COR-L47 (cell line): ENCODE measurements around the gene STAT1.
"Not testable (repeated sequence)": the region's sequence is repeated elsewhere in the genome, so short reads cannot be mapped to it uniquely, and the experiment has no call there.

ENCODE experiments used
- DNase-seq: peaks from one replicate; lab custom pipeline; 2025; lab: John Stamatoyannopoulos, UW

The STAT1 gene

GRCh38 chr2:190981733-190982132, 32.2 kb downstream of the STAT1 start:
- no peak for DNase-seq

GRCh38 chr2:190981333-190981732, 32.6 kb downstream of the STAT1 start:
- no peak for DNase-seq

DNA sequence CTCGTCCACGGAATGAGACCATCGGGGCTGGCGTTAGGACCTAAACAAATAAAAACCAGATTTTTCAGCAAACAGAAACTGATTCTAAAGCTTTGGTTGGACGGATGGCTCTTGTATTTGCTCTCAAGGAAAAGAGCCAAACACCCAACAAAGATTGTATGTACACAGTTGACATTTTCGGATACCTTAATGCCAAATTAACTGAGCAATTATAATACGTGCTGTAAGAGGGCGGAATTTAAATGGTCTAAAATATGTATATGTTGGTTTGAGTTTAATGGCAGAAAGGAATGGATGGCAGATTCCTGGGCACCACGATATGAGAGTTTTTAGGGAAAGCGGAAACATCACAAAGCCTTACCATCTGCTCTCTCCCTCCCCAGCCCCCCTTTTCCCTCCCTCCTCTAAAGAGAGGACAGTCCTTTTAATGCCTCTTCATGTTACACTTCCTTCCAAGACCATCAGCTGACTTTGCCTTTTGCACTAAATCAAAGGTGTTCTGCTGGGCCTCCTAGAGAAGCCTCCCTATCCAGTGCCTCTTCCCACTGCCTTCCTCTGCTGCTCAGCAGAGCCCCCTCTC, 33.3 kb downstream of the STAT1 start:
- DNase-seq: peak; percentile 86

DNA sequence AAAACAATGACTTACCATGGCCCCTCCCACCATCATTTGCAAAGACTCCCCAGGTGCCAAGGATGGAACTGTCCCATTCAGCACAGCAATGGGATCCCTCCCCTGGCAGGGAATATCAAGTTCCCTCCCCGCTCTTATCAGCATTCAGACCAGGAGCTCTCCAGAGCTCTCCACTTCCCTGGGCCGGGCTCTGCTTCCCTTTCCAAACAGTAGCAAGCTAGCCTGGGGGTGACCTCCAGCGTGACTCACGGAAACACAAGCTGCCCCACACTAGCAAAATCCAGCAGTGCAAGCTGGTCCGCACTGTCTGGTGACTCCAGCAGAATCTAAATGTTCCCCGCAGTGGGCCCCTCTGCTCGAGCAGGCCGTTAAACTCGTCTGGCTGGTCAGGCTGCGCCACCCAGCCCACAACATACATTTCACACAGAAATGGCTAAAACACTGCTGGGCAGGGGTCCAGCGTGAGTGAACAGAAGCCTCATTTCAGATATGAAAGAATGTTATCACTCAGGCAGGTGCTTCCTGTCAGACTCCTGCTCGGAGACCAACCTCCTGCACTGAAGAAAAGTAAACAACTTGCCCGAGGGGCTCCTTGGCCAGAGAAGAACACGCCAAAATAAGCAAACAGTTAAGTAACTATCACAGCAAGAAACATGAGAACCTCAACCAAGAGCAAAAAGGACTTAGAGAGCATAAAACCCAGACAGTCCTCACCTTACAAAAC, 33.9 kb downstream of the STAT1 start:
- DNase-seq: peak; percentile 86

GRCh38 chr2:190978389-190979053, 35.5 kb downstream of the STAT1 start:
- no peak for DNase-seq

DNA sequence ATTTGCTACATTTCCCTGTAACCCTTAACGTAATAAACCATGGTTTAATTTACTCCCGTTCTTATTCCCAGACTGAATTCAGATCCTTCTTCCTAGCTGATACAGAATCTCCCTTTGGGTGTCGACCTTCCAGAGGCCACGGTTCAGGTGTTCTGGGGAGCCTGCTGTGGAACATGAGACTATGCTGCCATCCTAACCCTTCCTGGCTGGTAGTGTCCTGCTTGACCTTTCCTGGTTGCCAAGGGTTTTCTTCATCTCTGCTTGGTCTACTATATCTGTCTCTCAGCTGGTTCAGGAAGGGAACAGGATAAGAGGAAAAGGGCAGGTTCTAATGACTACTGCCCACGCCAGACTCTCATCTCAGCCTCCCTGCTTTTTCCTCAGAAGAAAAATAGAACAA, 36.5 kb downstream of the STAT1 start:
- DNase-seq: no peak

GRCh38 chr2:190976521-190976920, 37.5 kb downstream of the STAT1 start:
- no peak for DNase-seq

- DNase-seq: no peak
Observed at GRCh38 chr2:190974629-190975361, 39.2 kb downstream of the STAT1 start.

DNA sequence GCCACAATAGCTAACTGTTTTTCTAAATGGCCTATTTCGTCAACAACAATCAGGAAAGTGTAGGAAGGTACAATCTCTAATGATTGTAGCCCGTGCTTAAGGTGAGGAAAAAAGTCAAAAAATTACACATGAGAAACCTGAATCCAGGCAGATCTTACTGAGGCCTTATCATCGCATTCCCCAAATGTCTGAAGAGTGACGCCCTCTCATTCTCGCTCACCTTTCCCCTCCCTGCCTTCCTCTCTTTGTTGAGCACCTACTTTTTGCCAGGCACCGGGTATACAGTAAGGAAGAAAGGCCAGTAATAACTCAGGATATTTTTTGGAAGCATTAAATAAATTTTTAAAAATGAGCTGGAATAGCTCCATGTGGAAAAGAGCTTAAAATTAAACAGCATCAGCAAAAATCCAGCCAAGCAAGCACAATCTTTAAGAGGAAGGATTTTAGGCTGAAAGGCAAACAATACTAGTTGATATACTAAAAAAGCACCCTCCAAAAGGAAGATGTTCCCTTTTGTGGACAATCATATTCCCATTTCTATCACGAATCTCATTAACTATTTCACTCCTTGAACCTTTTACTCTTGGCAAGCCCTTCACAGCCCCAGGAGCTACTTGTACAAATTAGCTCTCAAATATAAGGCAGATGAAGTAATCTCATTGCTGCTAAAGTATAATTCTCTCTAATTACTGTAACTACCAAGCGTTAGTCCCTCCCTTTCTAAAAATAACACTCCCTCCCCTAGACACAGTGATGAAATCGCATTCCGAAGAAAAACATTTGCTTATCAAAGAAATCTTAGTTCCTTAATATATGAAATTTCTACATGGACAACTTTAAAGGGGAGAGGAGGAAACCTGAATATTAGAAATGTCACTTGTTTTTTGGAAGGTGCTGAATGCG, 40.0 kb downstream of the STAT1 start:
- no peak for DNase-seq

DNA sequence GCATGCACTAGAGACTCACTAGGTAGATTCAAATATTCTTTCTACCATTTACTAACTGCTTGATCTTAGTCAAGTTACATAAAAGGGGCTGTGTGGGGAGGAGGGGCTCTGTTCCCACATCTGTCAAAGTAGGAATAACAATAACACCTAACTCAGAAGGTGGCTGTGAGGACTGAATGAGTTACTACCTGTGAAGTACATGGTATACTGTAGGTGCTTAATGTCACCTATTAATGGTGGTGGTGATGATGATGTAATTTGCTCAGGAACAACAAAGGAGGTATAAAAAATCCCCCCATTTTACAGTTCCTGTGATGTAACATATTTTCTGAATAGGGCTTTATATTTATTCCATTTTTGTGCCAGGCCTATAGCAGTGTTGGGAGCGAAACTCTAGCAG, 40.7 kb downstream of the STAT1 start:
- no peak for DNase-seq

- DNase-seq: no peak
Observed at GRCh38 chr2:190972846-190973245, 41.1 kb downstream of the STAT1 start.

DNA sequence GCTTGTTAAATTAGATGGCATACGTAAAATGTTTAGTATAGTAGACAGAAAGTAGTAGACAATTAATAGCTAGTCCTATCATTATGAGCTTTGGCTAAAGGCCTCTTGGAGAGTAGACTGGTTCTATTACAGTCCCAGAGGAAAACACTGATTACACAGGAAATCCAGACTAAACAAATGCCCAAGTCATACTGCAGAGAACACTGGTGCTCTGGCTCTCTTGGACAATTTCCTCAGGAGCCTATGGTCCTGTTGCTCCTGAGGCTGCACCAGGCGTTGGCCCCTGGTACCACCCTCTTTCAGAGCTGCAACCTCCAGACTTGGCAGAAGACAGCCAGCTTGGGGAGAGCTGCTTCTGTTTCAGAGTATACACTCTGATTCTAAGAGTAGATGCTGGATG, 41.8 kb downstream of the STAT1 start:
- no peak for DNase-seq

- no peak for DNase-seq
Observed at GRCh38 chr2:190970873-190971506, 43.0 kb downstream of the STAT1 start.

DNA sequence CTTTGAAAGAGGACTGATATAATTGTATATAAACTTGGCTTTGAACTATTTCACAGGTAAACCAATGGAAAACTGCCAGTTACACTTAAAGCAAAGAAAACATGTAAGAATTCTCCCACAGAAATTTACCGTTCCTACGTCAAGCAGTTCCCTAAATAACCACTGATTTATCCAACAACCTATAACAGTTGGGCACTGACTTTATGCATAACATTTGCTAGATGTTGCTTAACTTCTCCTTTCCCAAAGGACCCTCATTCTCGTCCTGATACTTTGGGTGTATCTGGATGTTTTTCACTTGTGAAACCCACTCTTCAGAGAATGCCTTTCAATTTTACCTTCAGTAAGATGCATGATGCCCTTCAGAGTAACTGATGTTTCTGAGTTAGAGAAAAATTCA, 43.8 kb downstream of the STAT1 start:
- DNase-seq: no peak

- DNase-seq: no peak
Observed at GRCh38 chr2:190968522-190968921, 45.4 kb downstream of the STAT1 start.

DNA sequence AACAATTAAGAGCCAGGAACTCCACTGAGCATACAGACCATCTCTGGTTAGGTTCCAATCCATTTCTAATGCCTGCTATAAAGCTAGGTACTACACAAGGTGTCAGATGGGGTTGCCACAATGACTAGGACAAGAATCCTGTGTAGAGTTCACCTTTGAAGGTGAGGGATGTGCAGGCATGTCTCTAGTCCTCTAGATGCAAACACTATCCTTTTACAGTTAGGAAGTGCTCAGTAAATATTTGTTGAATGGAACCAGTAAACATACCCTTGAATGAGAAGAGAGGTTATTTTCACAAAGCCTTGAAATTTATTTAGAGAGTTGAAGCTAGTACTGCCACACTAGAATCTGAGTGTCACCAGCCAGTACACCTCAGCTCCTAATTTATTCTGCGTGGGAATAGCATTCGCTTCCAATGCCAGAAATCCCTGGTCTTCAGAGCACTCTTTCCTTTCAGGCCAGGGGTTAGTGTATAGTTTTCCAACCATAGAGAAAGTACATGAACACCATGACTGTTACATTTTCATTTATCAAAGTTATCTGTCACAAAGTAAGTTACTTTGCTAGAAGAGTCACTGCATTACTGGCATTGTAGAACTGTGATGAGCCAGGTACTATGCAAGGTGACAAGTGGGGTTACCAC, 48.3 kb downstream of the STAT1 start:
- no peak for DNase-seq

GRCh38 chr2:190964170-190964795, 49.7 kb downstream of the STAT1 start:
- DNase-seq: no peak

DNA sequence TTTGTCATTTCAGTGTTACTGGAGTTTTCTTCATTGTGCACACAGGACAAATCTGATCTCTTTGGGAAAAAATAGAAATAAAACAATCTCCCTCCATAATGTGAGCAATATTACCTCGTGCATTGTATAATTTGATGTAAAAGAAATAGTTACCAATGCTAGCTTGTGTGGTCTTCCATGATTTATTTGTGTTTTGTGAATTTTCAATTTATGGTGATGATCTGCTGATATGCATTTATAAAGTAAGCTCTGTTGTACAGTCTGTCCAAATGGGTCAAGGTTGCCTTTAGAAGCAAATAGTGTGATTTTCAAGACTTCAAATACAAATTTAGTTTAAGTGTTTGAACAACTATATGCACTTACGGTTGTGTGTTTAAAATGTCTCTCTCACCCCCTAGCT, 50.9 kb downstream of the STAT1 start:
- DNase-seq: no peak

DNA sequence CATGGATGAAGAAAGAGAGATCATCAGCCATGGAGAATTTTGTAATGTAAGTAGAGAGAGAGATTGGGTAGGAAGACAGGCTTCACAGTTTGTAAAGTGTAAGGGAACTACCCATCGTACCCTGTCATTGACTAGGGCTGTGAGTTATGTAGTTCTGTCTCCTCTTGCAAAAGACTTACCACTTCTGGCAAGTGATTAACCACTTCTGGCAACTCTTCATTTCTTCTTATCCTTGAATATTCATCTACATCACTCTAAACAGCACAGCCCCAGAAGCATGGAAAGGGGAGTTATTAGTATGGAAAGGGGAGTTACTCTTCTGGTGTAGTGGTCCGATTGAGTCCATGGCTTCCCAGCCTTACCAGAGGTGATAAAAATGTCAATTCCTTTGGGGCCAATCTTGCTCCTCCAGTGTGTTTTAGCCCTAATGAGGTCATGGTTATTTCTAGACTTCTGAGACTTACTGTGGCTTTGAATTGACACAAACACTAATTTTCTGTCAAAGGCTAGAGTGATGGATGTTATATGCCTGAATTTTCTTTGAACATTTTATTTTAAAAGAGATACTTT, 52.0 kb downstream of the STAT1 start:
- DNase-seq: no peak

- DNase-seq: not testable (repeated sequence)
Observed at GRCh38 chr2:190961117-190961516, 52.9 kb downstream of the STAT1 start.
